Fibroblast of peridontal ligament (primary cell): ENCODE data around the gene CGA.
A peak's percentile ranks its signal among the peaks of the same experiment; 100 is the strongest.
"Not testable (repeated sequence)": the region's sequence is repeated elsewhere in the genome, so short reads cannot be mapped to it uniquely, and the experiment has no call there.

ENCODE experiments used
- DNase-seq: peaks from one replicate; pipeline ENCODE4 v3.0.0-alpha.2; 2010; ENCODE audit errors: extremely low read depth

CGA gene

GRCh38 chr6:87095087-87095509 lies at the start of gene CGA:
CGA (minus strand) TSS chr6:87095106; CDS start chr6:87088200, 6,906 bp downstream.
- no peak for DNase-seq

- DNase-seq = not testable (repeated sequence)
Measured at GRCh38 chr6:87139927-87140326, 45.0 kb upstream of the CGA start.

GRCh38 chr6:87139236-87139635 lies 44.3 kb upstream of the CGA start:
- DNase-seq = peak; percentile 80

- DNase-seq = no peak
Measured at GRCh38 chr6:87136963-87137362, 42.1 kb upstream of the CGA start.

- DNase-seq = no peak
Measured at GRCh38 chr6:87127737-87128136, 32.8 kb upstream of the CGA start.

GRCh38 chr6:87126501-87126900 lies 31.6 kb upstream of the CGA start:
- DNase-seq = no peak

GRCh38 chr6:87124074-87124473 lies 29.2 kb upstream of the CGA start:
- DNase-seq = no peak

- no peak for DNase-seq
Measured at GRCh38 chr6:87122477-87122876, 27.6 kb upstream of the CGA start.

- DNase-seq = no peak
Measured at GRCh38 chr6:87118054-87118453, 23.1 kb upstream of the CGA start.

GRCh38 chr6:87116922-87117321 lies 22.0 kb upstream of the CGA start:
- no peak for DNase-seq

- no peak for DNase-seq
Measured at GRCh38 chr6:87115402-87116135, 20.7 kb upstream of the CGA start.

- no peak for DNase-seq
Measured at GRCh38 chr6:87110636-87111035, 15.7 kb upstream of the CGA start.

- DNase-seq = no peak
Measured at GRCh38 chr6:87105823-87106222, 10.9 kb upstream of the CGA start.

- no peak for DNase-seq
Measured at GRCh38 chr6:87104667-87105066, 9.8 kb upstream of the CGA start.

GRCh38 chr6:87103977-87104601 lies 9.2 kb upstream of the CGA start:
- no peak for DNase-seq

- DNase-seq = no peak
Measured at GRCh38 chr6:87102151-87102621, 7.3 kb upstream of the CGA start.

- DNase-seq = no peak
Measured at GRCh38 chr6:87101067-87101466, 6.2 kb upstream of the CGA start.

GRCh38 chr6:87100216-87100615 lies 5.3 kb upstream of the CGA start:
- DNase-seq = no peak

GRCh38 chr6:87099472-87099871 lies 4.6 kb upstream of the CGA start:
- no peak for DNase-seq

GRCh38 chr6:87094576-87094975 lies 330 bp downstream of the CGA start:
- DNase-seq = no peak

GRCh38 chr6:87093651-87094050 lies 1.3 kb downstream of the CGA start:
- DNase-seq = no peak

- DNase-seq = no peak
Measured at GRCh38 chr6:87093199-87093598, 1.7 kb downstream of the CGA start.

GRCh38 chr6:87092435-87092834 lies 2.5 kb downstream of the CGA start:
- no peak for DNase-seq
